Lung (tissue), 12 donors: Measurements from ENCODE around the gene ESPN. TPM values are rescaled to one million over a fixed set of nuclear protein-coding genes. Genes with fewer than 3 reads are reported as not detected.

Experiments
- ATAC-seq: fragments of 200-7000 bp; cut with Tn5 transposase; one replicate; pipeline ENCODE4 v1.9.1; 2020; ENCODE audit warnings: moderate number of reproducible peaks; ENCODE audit not compliant: insufficient read depth, low FRiP score
- DNase-seq, 3 donors: peaks; one replicate each; pipeline ENCODE4 v3.0.0-alpha.2; 2013 to 2017
- H3K27ac ChIP-seq, 2 donors: one replicate each; pipeline ENCODE4 v1.5.1; 2013; ENCODE audit warnings: mild to moderate bottlenecking in 2 of 2, moderate library complexity in 2 of 2, control low read depth in 1 of 2, inconsistent platforms in 1 of 2, low read depth in 1 of 2, low read length in 1 of 2
- H3K27me3 ChIP-seq, 3 donors: one replicate each; pipeline ENCODE4 v1.5.1; 2013; ENCODE audit warnings: low read length in 2 of 3; ENCODE audit not compliant: control insufficient read depth in 3 of 3, insufficient read depth in 3 of 3
- H3K36me3 ChIP-seq, 4 donors: one replicate each; pipeline ENCODE4 v1.5.1; 2013; ENCODE audit warnings: low read length in 4 of 4, mild to moderate bottlenecking in 1 of 4, moderate library complexity in 1 of 4; ENCODE audit not compliant: control insufficient read depth in 4 of 4, insufficient read depth in 4 of 4
- H3K4me1 ChIP-seq, 5 donors: one replicate each; pipeline ENCODE4 v1.5.1; 2013; ENCODE audit warnings: low read length in 5 of 5, mild to moderate bottlenecking in 2 of 5, moderate library complexity in 1 of 5; ENCODE audit not compliant: control insufficient read depth in 5 of 5, insufficient read depth in 5 of 5
- H3K4me3 ChIP-seq: one replicate; pipeline ENCODE4 v1.5.1; 2013; ENCODE audit warnings: mild to moderate bottlenecking, control low read depth, moderate library complexity
- H3K9ac ChIP-seq, 2 donors: one replicate each; pipeline ENCODE4 v1.5.1; 2013; ENCODE audit warnings: low read length in 2 of 2, control low read depth in 1 of 2; ENCODE audit not compliant: insufficient read depth in 1 of 2
- H3K9me3 ChIP-seq, 4 donors: one replicate each; pipeline ENCODE4 v1.5.1; 2013; ENCODE audit warnings: low read length in 3 of 4, mild to moderate bottlenecking in 1 of 4, moderate library complexity in 1 of 4; ENCODE audit not compliant: control insufficient read depth in 4 of 4, insufficient read depth in 3 of 4
- WGBS, 2 donors: extraction: QIAGEN DNeasy Blood & Tissue Kit; methylation state at CpG; one replicate each; pipeline ENCODE4 v1.1.7; 2013; 5-methylcytosine and 5-hydroxymethylcytosine counted together
- polyA plus RNA-seq, 2 donors: library from polyadenylated mRNA; stranded (reverse); fragments of 200-250 nt; gene quantifications; one replicate each; pipeline ENCODE4 v1.2.1, GENCODE V29; 2013
- total RNA-seq, 2 donors: library from RNA; depleted of rRNA in 1 of 2; stranded (reverse); fragments of >200 nt in 1 of 2; gene quantifications; one replicate each; pipeline ENCODE4 v1.2.1, GENCODE V29; 2014 to 2021
- TF ChIP-seq, protein P1 (sequence below): IDR thresholded peaks from 2 replicates; pipeline ENCODE4 v1.5.1; 2012; ENCODE audit warnings: mild to moderate bottlenecking; ENCODE audit errors: control extremely low read depth, extremely low read depth
- donor health status: control.
- donor health status: control.
- donor health status: Bipolar disorder and iron deficiency.
- donor health status: healthy.
- donor health status: DM: yes; HTN: yes; CAD: no.

ESPN gene
- total and polyA plus RNA-seq, 4 donors, result 2.1 to 20.8 (median 7.4) TPM

DNA sequence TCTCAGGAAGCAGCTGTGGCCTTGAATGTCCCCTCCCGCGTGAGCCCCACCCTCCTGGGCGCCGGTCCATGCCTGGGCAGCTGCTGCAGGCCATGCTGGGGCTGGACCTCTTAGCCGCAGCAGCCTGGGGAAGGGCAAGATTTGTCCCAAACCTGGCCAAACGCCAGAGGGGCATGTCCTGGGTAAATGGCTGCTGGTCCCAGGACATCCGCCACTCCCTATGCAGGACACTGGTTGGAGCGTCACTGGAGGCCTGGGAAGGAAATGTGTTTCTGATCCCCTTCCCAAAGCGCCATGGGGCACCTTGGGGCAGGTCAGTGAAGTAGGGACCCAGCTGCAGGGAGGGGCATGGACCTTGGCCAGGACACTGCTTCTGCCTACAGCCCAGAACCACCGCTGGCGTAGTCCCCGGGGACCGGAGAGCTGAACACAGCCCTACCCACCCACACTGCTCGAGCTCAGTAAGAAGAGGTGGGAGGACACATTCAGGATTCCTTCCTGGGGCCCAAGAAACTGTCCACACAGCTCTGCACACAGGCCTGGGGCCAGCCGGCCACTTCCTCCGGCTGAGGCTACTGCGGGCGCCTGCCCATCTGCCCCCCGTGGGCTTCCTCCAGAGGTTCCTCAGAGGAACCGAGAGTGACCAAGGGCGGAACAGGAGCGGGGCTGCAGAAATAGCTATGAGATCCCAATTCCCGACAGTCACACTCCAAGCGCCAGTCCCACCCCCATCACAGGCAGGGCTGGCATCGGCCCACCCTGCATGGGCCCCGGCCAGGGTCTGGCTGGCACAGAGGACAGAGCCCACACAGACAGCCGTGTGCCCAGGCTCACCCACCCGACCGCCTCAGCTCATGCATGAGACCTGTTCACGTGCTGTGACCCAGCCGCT lies 77.7 kb downstream of the ESPN start:
- ATAC-seq (no peak), DNase-seq (peak in 1 of 3 donors; percentile 59)
- Histone ChIP-seq H3K27ac (no peak overlapping the region), H3K9ac (no peak overlapping the region), H3K27me3 (no peaks in the 10 kb centered on the region), H3K36me3 (no peaks in the 10 kb centered on the region), H3K4me3 (no peak overlapping the region), H3K9me3 (no peaks in the 10 kb centered on the region), H3K4me1 (peaks cover 0 to 21% (median 0%) of the 10 kb centered on the region in 5 donors)
- WGBS, 2 donors, result 61 to 71% methylated on average over 30 to 31 of the region's 31 CpGs
- TF ChIP-seq, protein P1, sequence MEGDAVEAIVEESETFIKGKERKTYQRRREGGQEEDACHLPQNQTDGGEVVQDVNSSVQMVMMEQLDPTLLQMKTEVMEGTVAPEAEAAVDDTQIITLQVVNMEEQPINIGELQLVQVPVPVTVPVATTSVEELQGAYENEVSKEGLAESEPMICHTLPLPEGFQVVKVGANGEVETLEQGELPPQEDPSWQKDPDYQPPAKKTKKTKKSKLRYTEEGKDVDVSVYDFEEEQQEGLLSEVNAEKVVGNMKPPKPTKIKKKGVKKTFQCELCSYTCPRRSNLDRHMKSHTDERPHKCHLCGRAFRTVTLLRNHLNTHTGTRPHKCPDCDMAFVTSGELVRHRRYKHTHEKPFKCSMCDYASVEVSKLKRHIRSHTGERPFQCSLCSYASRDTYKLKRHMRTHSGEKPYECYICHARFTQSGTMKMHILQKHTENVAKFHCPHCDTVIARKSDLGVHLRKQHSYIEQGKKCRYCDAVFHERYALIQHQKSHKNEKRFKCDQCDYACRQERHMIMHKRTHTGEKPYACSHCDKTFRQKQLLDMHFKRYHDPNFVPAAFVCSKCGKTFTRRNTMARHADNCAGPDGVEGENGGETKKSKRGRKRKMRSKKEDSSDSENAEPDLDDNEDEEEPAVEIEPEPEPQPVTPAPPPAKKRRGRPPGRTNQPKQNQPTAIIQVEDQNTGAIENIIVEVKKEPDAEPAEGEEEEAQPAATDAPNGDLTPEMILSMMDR, result no peak

DNA sequence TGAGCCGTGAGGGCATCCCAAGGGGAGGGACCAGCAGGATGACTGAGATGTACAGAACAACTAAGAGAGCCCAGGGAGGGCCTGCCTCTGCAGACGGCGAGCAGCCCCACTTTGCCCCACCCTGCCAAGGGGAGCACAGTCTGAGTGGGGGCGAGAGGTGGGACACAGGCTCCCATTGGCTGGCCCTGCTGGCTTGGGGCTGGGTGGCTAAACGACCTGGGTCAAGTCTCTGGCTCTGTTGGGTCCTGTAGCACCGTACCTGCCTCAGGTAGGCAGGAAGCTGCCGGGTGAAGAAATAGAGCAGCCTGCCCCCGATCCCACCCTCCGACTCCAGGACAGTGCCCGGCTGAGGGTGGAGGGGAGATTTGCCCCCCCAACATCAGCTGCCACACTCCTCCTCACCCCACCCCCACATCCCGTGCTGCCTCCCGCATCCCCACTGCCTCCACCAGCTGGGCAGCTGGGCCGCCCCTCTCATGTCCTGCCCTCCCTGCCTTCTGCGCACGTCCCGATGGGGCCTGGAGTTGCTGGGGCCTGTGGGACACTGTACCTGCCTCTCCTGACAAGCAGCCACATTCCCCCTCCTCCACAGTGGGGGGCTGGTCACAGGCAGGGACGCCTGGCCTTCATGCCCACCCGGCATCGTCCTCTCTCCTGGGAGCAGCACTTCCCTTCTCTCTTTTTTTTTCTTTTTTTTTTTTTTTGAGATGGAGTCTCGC lies 79.5 kb downstream of the ESPN start:
- H3K9me3 ChIP-seq, result no peaks in the 10 kb centered on the region
- no peaks in the 10 kb centered on the region for H3K36me3 ChIP-seq
- ATAC-seq (no peak), DNase-seq (no peak)
- TF ChIP-seq, protein P1, result no peak
- H3K4me3 ChIP-seq, result no peak overlapping the region
- peaks cover 0 to 15% (median 0%) of the 10 kb centered on the region in 5 donors for H3K4me1 ChIP-seq
- H3K27ac ChIP-seq, result no peak overlapping the region
- no peak overlapping the region for H3K9ac ChIP-seq
- 83 to 88% methylated on average over 20 of the region's 20 CpGs for WGBS, 2 donors
- no peaks in the 10 kb centered on the region for H3K27me3 ChIP-seq

DNA sequence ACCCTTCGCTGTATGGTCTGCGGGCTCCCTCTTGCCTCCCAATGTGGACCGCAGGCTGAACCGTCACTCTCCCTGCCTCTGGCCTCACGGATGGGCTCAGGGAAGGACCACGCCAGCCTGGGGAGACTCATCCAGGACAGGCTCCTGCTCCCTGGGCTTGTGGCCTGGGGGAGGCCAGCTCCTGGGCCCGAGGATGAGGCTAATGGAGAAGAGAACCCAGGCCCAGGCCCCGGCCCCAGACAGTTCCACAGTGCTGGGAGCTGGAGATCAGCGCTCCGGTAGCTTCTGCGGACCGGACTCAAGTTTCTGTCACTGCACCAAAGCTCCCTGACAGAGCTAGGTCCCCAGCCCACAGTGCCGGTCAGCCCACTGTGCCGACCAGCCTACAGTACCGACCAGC lies 80.3 kb downstream of the ESPN start:
- H3K9ac ChIP-seq, result no peak overlapping the region
- TF ChIP-seq, protein P1, result no peak
- ATAC-seq, result no peak
- H3K4me3 ChIP-seq, result no peak overlapping the region
- DNase-seq, result no peak
- 91 to 97% methylated on average over 15 of the region's 15 CpGs for WGBS, 2 donors
- no peak overlapping the region for H3K27ac ChIP-seq
- H3K27me3 ChIP-seq, result no peaks in the 10 kb centered on the region
- H3K9me3 ChIP-seq, result no peaks in the 10 kb centered on the region
- H3K4me1 ChIP-seq, result peaks cover 0 to 15% (median 0%) of the 10 kb centered on the region in 5 donors
- H3K36me3 ChIP-seq, result no peaks in the 10 kb centered on the region
